Prostate gland (tissue), 2 donors: ENCODE measurements around the gene SMARCD1. TPM values are rescaled to one million over a fixed set of nuclear protein-coding genes. Genes with fewer than 3 reads are reported as not detected.

Experiments used
- DNase-seq: peaks from one replicate; pipeline ENCODE4 v3.0.0-alpha.2; 2019; ENCODE audit warnings: low spot score
- H3K27ac ChIP-seq, 2 donors: fragments of 200-600 bp; sonication (generic); 2 replicates each; pipeline ENCODE4 v1.5.1; 2017 to 2019
- H3K27me3 ChIP-seq: fragments of 200-600 bp; sonication (generic); replicated peaks from 2 replicates; pipeline ENCODE4 v1.5.1; 2019; ENCODE audit not compliant: insufficient read depth
- H3K36me3 ChIP-seq, 2 donors: fragments of 200-600 bp; sonication (generic); 1 replicate in 1 of 2; 2 replicates in 1 of 2; pipeline versions ENCODE4 v1.5.1 to v1.8.1; 2017 to 2019
- H3K4me1 ChIP-seq: fragments of 200-600 bp; sonication (generic); replicated peaks from 2 replicates; pipeline ENCODE4 v1.5.1; 2019
- H3K4me3 ChIP-seq, 2 donors: fragments of 200-600 bp; sonication (generic); 2 replicates each; pipeline ENCODE4 v1.5.1; 2017 to 2019
- H3K9me3 ChIP-seq: fragments of 200-600 bp; sonication (generic); 2 replicates; pipeline ENCODE4 v1.5.1; 2017
- CTCF ChIP-seq, 4 experiments: fragments of 200-600 bp in 2 of 4; fragments of 450-650 bp in 2 of 4; sonication (generic) in 2 of 4; IDR thresholded peaks; 1 replicate in 3 of 4; 2 replicates in 1 of 4; pipeline ENCODE4 v1.5.1; 2016 to 2019; ENCODE audit warnings: antibody characterized with exemption in 4 of 4, mild to moderate bottlenecking in 2 of 4, moderate library complexity in 2 of 4
- POLR2A ChIP-seq: fragments of 450-650 bp; IDR thresholded peaks from one replicate; pipeline ENCODE4 v1.6.1; 2016; ENCODE audit warnings: antibody characterized with exemption, mild to moderate bottlenecking
- POLR2AphosphoS5 ChIP-seq: sonication (generic); formaldehyde crosslinking; IDR thresholded peaks from one replicate; pipeline ENCODE4 v1.6.1; 2017; ENCODE audit warnings: antibody characterized with exemption
- WGBS: methylation state at CpG from one replicate; pipeline ENCODE4 v1.1.5; 2018; 5-methylcytosine and 5-hydroxymethylcytosine counted together
- intact Hi-C: fragments of 100-400 bp; cut with DNase I; formaldehyde crosslinking; loops from one replicate; pipeline ENCODE4 v1.14.2; 2022
- total RNA-seq, 2 donors: library from RNA; depleted of rRNA; stranded (reverse); fragments of >200 nt; gene quantifications; one replicate each; pipeline ENCODE4 v1.1.0, GENCODE V29; 2016

Gene SMARCD1
- total RNA-seq, 2 donors from 2014 or later, result 72.9 to 90.1 TPM

GRCh38 chr12:50055831-50056638 lies 29.1 kb upstream of the SMARCD1 start:
- TF ChIP-seq POLR2AphosphoS5 (no peak), CTCF (IDR thresholded peaks at IDR 0.05) (peak; percentile 74 to 91 (median 79))
- Histone ChIP-seq H3K9me3 (no peaks in the 10 kb centered on the region), H3K4me3 (no peak overlapping the region), H3K4me1 (no peaks in the 10 kb centered on the region), H3K27me3 (no peaks in the 10 kb centered on the region), H3K27ac (no peak overlapping the region), H3K36me3 (no peaks in the 10 kb centered on the region)
- peak; percentile 20 for DNase-seq
- WGBS, result 15% methylated on average over 17 of the region's 17 CpGs
- intact Hi-C loops, result loop anchor here (5.0 kb wide), 1 partner anchor 89 kb away; no protein-coding TSS in a partner anchor

- Histone ChIP-seq H3K27me3 (no peaks in the 10 kb centered on the region), H3K36me3 (no peaks in the 10 kb centered on the region), H3K9me3 (no peaks in the 10 kb centered on the region), H3K27ac (no peak overlapping the region), H3K4me3 (peak overlapping the region in 1 of 2 donors; percentile 58), H3K4me1 (no peaks in the 10 kb centered on the region)
- intact Hi-C loops, result loop anchor here (5.0 kb wide), 1 partner anchor 89 kb away; no protein-coding TSS in a partner anchor
- no peak for DNase-seq
- TF ChIP-seq POLR2A (no peak), CTCF (IDR thresholded peaks at IDR 0.05) (no peak), POLR2AphosphoS5 (no peak)
- 28% methylated on average over 3 of the region's 3 CpGs for WGBS
These were observed 28.5 kb upstream of the SMARCD1 start for GRCh38 chr12:50056639-50056976.

- peak within 1 kb of the TSS; percentile 79 for H3K27ac ChIP-seq
These were observed 27.9 kb upstream of the SMARCD1 start, which contains the start of gene ASIC1 for GRCh38 chr12:50057000-50057841. ASIC1 (plus strand) TSS chr12:50057596; CDS start chr12:50058767, 1,171 bp downstream.

GRCh38 chr12:50057896-50058670 lies 27.1 kb upstream of the SMARCD1 start:
- no peak for DNase-seq
- intact Hi-C loops, result loop anchor here (5.0 kb wide), 1 partner anchor 91 kb away; no protein-coding TSS in a partner anchor
- H3K27me3 ChIP-seq, result no peaks in the 10 kb centered on the region
- H3K4me3 ChIP-seq, result peak overlapping the region; percentile 58 to 60
- H3K9me3 ChIP-seq, result no peaks in the 10 kb centered on the region
- H3K36me3 ChIP-seq, result no peaks in the 10 kb centered on the region
- no peak for TF ChIP-seq POLR2A
- no peak for TF ChIP-seq POLR2AphosphoS5
- no peak for TF ChIP-seq CTCF (IDR thresholded peaks at IDR 0.05)
- WGBS, result 19% methylated on average over 24 of the region's 30 CpGs
- no peaks in the 10 kb centered on the region for H3K4me1 ChIP-seq
- H3K27ac ChIP-seq, result peak overlapping the region in 1 of 2 donors; percentile 79

More at GRCh38 chr12:50057000-50057841, 27.9 kb upstream of the SMARCD1 start, which contains the start of gene ASIC1:
- 1% methylated on average over 51 of the region's 88 CpGs for WGBS
- H3K4me3 ChIP-seq, result peak within 1 kb of the TSS; percentile 58 to 60
- H3K4me1 ChIP-seq, result no peaks in the 10 kb centered on the region
- intact Hi-C loops, result loop anchor here (5.0 kb wide), 1 partner anchor 90 kb away; no protein-coding TSS in a partner anchor
- H3K27me3 ChIP-seq, result no peaks in the 10 kb centered on the region
- H3K36me3 ChIP-seq, result no peaks in the 10 kb centered on the region
- peak; percentile 66 for DNase-seq
- TF ChIP-seq CTCF (IDR thresholded peaks at IDR 0.05) (peak in 3 of 4 experiments; percentile 2 to 27 (median 6)), POLR2A (no peak)
- H3K9me3 ChIP-seq, result no peaks in the 10 kb centered on the region
